Measurements from ENCODE around the gene NPTN. TPM values are rescaled to one million over a fixed set of nuclear protein-coding genes. Genes with fewer than 3 reads are reported as not detected.
"Not testable (repeated sequence)": the region's sequence is repeated elsewhere in the genome, so short reads cannot be mapped to it uniquely, and the experiment has no call there.

The NPTN gene
- total RNA-seq, 2 donors from 2014 or later: 175 to 223 TPM

GRCh38 chr15:73583544-73583943 lies 49.6 kb downstream of the NPTN start:
- intact Hi-C loops (cut with DNase I): no loop called here

GRCh38 chr15:73582851-73583379 lies 50.3 kb downstream of the NPTN start:
- intact Hi-C loops (cut with DNase I): no loop called here
- ATAC-seq (no peak), DNase-seq (no peak)

More at GRCh38 chr15:73583544-73583943, 49.6 kb downstream of the NPTN start:
- ATAC-seq (no peak), DNase-seq (no peak)

GRCh38 chr15:73578026-73578425 lies 55.2 kb downstream of the NPTN start:
- ATAC-seq (no peak), DNase-seq (no peak)
- intact Hi-C loops (cut with DNase I): no loop called here

- DNase-seq; intact Hi-C loops (cut with DNase I); ATAC-seq: not testable (repeated sequence)
Measured at GRCh38 chr15:73577593-73577992, 55.6 kb downstream of the NPTN start.

GRCh38 chr15:73575636-73576247 lies 57.4 kb downstream of the NPTN start:
- intact Hi-C loops (cut with DNase I): no loop called here
- DNase-seq: peak; percentile 42
- ATAC-seq: peak; percentile 74 to 91

GRCh38 chr15:73573572-73573971 lies 59.6 kb downstream of the NPTN start:
- intact Hi-C loops (cut with DNase I): no loop called here
- peak in 1 of 2 donors; percentile 35 for ATAC-seq
- DNase-seq: peak; percentile 58

- ATAC-seq (no peak), DNase-seq (no peak)
- intact Hi-C loops (cut with DNase I): no loop called here
Measured at GRCh38 chr15:73573037-73573436, 60.2 kb downstream of the NPTN start.

- intact Hi-C loops (cut with DNase I): no loop called here
- ATAC-seq (no peak), DNase-seq (no peak)
Measured at GRCh38 chr15:73572296-73572695, 60.9 kb downstream of the NPTN start.

- DNase-seq (no peak), ATAC-seq (no peak)
- intact Hi-C loops (cut with DNase I): no loop called here
Measured at GRCh38 chr15:73571346-73571745, 61.8 kb downstream of the NPTN start.

- DNase-seq: no peak
- intact Hi-C loops (cut with DNase I): no loop called here
- no peak for ATAC-seq
Measured at GRCh38 chr15:73570355-73571032, 62.7 kb downstream of the NPTN start.

- ATAC-seq (no peak), DNase-seq (no peak)
- intact Hi-C loops (cut with DNase I): loop anchor here in 1 of 2 donors (5.0 kb wide), 1 partner anchor 133 kb away; no protein-coding TSS in a partner anchor
Measured at GRCh38 chr15:73569361-73569760, 63.8 kb downstream of the NPTN start.

- intact Hi-C loops (cut with DNase I): loop anchor here in 1 of 2 donors (5.0 kb wide), 1 partner anchor 134 kb away; no protein-coding TSS in a partner anchor
- ATAC-seq: no peak
- DNase-seq: no peak
Measured at GRCh38 chr15:73568564-73569280, 64.5 kb downstream of the NPTN start.

- DNase-seq (no peak), ATAC-seq (no peak)
- intact Hi-C loops (cut with DNase I): loop anchor here in 1 of 2 donors (5.0 kb wide), 1 partner anchor 135 kb away; no protein-coding TSS in a partner anchor
Measured at GRCh38 chr15:73567020-73567419, 66.2 kb downstream of the NPTN start.

GRCh38 chr15:73564255-73564654 lies 68.9 kb downstream of the NPTN start:
- ATAC-seq (peak in 1 of 2 donors; percentile 63), DNase-seq (no peak)
- intact Hi-C loops (cut with DNase I): loop anchor here in 1 of 2 donors (5.0 kb wide), 1 partner anchor 73 kb away; no protein-coding TSS in a partner anchor

GRCh38 chr15:73560501-73561117 lies 72.6 kb downstream of the NPTN start:
- DNase-seq (no peak), ATAC-seq (no peak)
- intact Hi-C loops (cut with DNase I): loop anchor here (2.0 to 5.0 kb wide), 2 partner anchors 76 to 77 kb away; no protein-coding TSS in a partner anchor

- no peak for DNase-seq
- intact Hi-C loops (cut with DNase I): loop anchor here in 1 of 2 donors (10.0 kb wide), 1 partner anchor 234 kb away; no protein-coding TSS in a partner anchor
- ATAC-seq: no peak
Measured at GRCh38 chr15:73558529-73558928, 74.7 kb downstream of the NPTN start.

GRCh38 chr15:73555080-73555479 lies 78.1 kb downstream of the NPTN start:
- DNase-seq (no peak), ATAC-seq (no peak)
- intact Hi-C loops (cut with DNase I): loop anchor here in 1 of 2 donors (10.0 kb wide), 1 partner anchor 230 kb away; no protein-coding TSS in a partner anchor

- intact Hi-C loops (cut with DNase I): loop anchor here in 1 of 2 donors (10.0 kb wide), 1 partner anchor 225 kb away; no protein-coding TSS in a partner anchor
- no peak for DNase-seq
- no peak for ATAC-seq
Measured at GRCh38 chr15:73550190-73550589, 83.0 kb downstream of the NPTN start.

- DNase-seq; intact Hi-C loops (cut with DNase I); ATAC-seq: not testable (repeated sequence)
Measured at GRCh38 chr15:73548925-73549324, 84.3 kb downstream of the NPTN start.

Data from left cardiac atrium (tissue), 4 donors.